Fibroblast of lung (primary cell): ENCODE results near the gene CHST8.

Experiments used
- CTCF ChIP-seq, 2 donors: IDR thresholded peaks in 1 of 2; conservative IDR thresholded peaks in 1 of 2; 1 replicate in 1 of 2; 2 replicates in 1 of 2; pipeline ENCODE4 v1.5.1; 2011 to 2012; ENCODE audit warnings: low read length in 2 of 2, control low read depth in 1 of 2, inconsistent platforms in 1 of 2, low read depth in 1 of 2, mild to moderate bottlenecking in 1 of 2
- EZH2 ChIP-seq: IDR thresholded peaks from 2 replicates; pipeline ENCODE4 v1.5.1; 2012; ENCODE audit warnings: low read length, control low read depth, mild to moderate bottlenecking; ENCODE audit errors: missing control alignments

GRCh38 chr19:33590224-33590623 is 31.5 kb upstream of the CHST8 start:
- TF ChIP-seq CTCF (conservative IDR thresholded peaks at IDR 0.05 in 1 of 2, IDR thresholded peaks at IDR 0.05 in 1 of 2; ENCODE audit: low read depth in 1 of 2, low read length in 2 of 2) (no peak), EZH2 (no peak)
